Astrocyte (in vitro differentiated cells and primary cell): ENCODE data around the gene CALHM1. TPM values are rescaled to one million over a fixed set of nuclear protein-coding genes. Genes with fewer than 3 reads are reported as not detected.

Source experiments
- DNase-seq: peaks from one replicate; pipeline ENCODE4 v3.0.0-alpha.2; 2010; ENCODE audit warnings: low read depth
- FAIRE-seq: peaks from 2 replicates; lab custom pipeline; 2011; peaks lifted over from hg19 to GRCh38; lab: Jason Lieb, UNC
- H2AFZ ChIP-seq: 2 replicates; pipeline ENCODE4 v1.6.0; 2012; ENCODE audit warnings: low read depth, low read length, inconsistent platforms
- H3K27ac ChIP-seq: 2 replicates; pipeline ENCODE4 v1.5.1; 2011; ENCODE audit warnings: low read depth, low read length, inconsistent platforms
- H3K27me3 ChIP-seq: 2 replicates; pipeline ENCODE4 v1.6.0; 2011; ENCODE audit warnings: low read length, inconsistent platforms; ENCODE audit not compliant: insufficient read depth
- H3K36me3 ChIP-seq: 2 replicates; pipeline ENCODE4 v1.5.1; 2011; ENCODE audit warnings: low read length, inconsistent platforms; ENCODE audit not compliant: insufficient read depth
- H3K4me1 ChIP-seq: 2 replicates; pipeline ENCODE4 v1.5.1; 2011; ENCODE audit warnings: low read length, inconsistent platforms; ENCODE audit not compliant: insufficient read depth
- H3K4me2 ChIP-seq: 2 replicates; pipeline ENCODE4 v1.6.0; 2012; ENCODE audit warnings: low read length, inconsistent platforms
- H3K4me3 ChIP-seq: 2 replicates; pipeline ENCODE4 v1.5.1; 2011; ENCODE audit warnings: low read depth, mild to moderate bottlenecking, low read length, inconsistent platforms; ENCODE audit not compliant: insufficient read depth
- H3K79me2 ChIP-seq: 2 replicates; pipeline ENCODE4 v1.6.0; 2012; ENCODE audit warnings: mild to moderate bottlenecking, low read length, inconsistent platforms; ENCODE audit not compliant: insufficient read depth
- H3K9ac ChIP-seq: 2 replicates; pipeline ENCODE4 v1.6.0; 2012; ENCODE audit warnings: mild to moderate bottlenecking, low read length, inconsistent platforms
- H3K9me3 ChIP-seq: 2 replicates; pipeline ENCODE4 v1.5.1; 2012; ENCODE audit warnings: low read depth, mild to moderate bottlenecking, low read length, inconsistent platforms; ENCODE audit not compliant: insufficient read depth
- H4K20me1 ChIP-seq: 2 replicates; pipeline ENCODE4 v1.6.0; 2012; ENCODE audit warnings: low read length, inconsistent platforms; ENCODE audit not compliant: insufficient read depth
- H3K27ac Mint-ChIP-seq: one replicate; pipeline ENCODE4 v1.8.0; 2021; ENCODE audit warnings: mild to moderate bottlenecking, mixed read lengths; ENCODE audit not compliant: unreplicated experiment
- H3K27me3 Mint-ChIP-seq: one replicate; pipeline ENCODE4 v1.8.0; 2021; ENCODE audit warnings: low read depth, mixed read lengths; ENCODE audit not compliant: unreplicated experiment
- H3K36me3 Mint-ChIP-seq: one replicate; pipeline ENCODE4 v1.8.0; 2021; ENCODE audit warnings: low read depth, mixed read lengths; ENCODE audit not compliant: unreplicated experiment
- H3K4me1 Mint-ChIP-seq: one replicate; pipeline ENCODE4 v1.8.0; 2021; ENCODE audit warnings: low read depth, mixed read lengths; ENCODE audit not compliant: unreplicated experiment
- H3K4me3 Mint-ChIP-seq: one replicate; pipeline ENCODE4 v1.8.0; 2021; ENCODE audit warnings: mild to moderate bottlenecking, moderate library complexity, mixed read lengths; ENCODE audit not compliant: unreplicated experiment
- H3K9me3 Mint-ChIP-seq: one replicate; pipeline ENCODE4 v1.8.0; 2021; ENCODE audit warnings: mild to moderate bottlenecking, mixed read lengths; ENCODE audit not compliant: unreplicated experiment
- CTCF ChIP-seq: IDR thresholded peaks from 2 replicates; pipeline ENCODE4 v1.5.1; 2011; ENCODE audit warnings: low read depth, mild to moderate bottlenecking, inconsistent platforms, low read length, moderate library complexity; ENCODE audit not compliant: insufficient read depth
- EZH2 ChIP-seq: IDR thresholded peaks from 2 replicates; pipeline ENCODE4 v1.6.1; 2012; ENCODE audit warnings: mild to moderate bottlenecking, low read length, inconsistent platforms; ENCODE audit not compliant: insufficient read depth
- total RNA-seq: library from RNA; stranded (reverse); gene quantifications from 2 replicates; pipeline ENCODE4 v1.2.1, GENCODE V29; 2021

Gene CALHM1
- total RNA-seq, 1 donor from 2014 or later: not detected

GRCh38 chr10:103476046-103476768 lies 17.5 kb upstream of the CALHM1 start:
- no peak overlapping the region for H3K27ac Mint-ChIP-seq
- H3K27me3 Mint-ChIP-seq: peaks cover 9% of the 10 kb centered on the region
- Histone ChIP-seq H3K4me1 (no peaks in the 10 kb centered on the region), H3K4me3 (no peak overlapping the region), H3K27ac (no peak overlapping the region), H3K4me2 (no peak overlapping the region), H3K9ac (no peak overlapping the region), H3K36me3 (no peaks in the 10 kb centered on the region), H2AFZ (no peak overlapping the region), H3K27me3 (peaks cover 23% of the 10 kb centered on the region), H3K9me3 (no peaks in the 10 kb centered on the region), H3K79me2 (no peaks in the 10 kb centered on the region), H4K20me1 (no peaks in the 10 kb centered on the region)
- H3K9me3 Mint-ChIP-seq: no peaks in the 10 kb centered on the region
- FAIRE-seq (no peak), DNase-seq (no peak)
- TF ChIP-seq EZH2 (no peak), CTCF (no peak)
- H3K4me3 Mint-ChIP-seq: peak overlapping the region; percentile 20
- H3K4me1 Mint-ChIP-seq: peaks cover 1% of the 10 kb centered on the region
- no peaks in the 10 kb centered on the region for H3K36me3 Mint-ChIP-seq

DNA sequence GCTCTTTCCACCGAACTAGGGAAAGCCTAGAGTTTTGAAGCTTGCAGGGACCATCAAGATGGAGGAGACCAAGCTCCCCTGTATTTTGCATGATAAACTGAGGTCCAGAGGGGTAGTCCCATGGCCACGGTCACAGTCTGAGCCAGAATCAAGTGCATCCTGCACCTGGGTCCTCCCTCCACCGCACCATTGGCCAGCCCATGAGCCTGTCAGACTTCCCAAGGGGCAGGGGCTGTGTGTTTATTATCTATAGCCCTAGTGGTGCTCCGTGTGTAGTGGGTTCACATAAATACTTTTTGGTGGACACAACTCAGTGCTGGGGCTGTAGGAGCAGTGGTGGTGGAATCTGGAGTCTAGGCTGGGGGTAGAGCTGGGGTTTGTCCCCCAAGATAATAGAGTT lies 16.7 kb upstream of the CALHM1 start:
- Histone ChIP-seq H3K36me3 (no peaks in the 10 kb centered on the region), H3K27me3 (peaks cover 27% of the 10 kb centered on the region), H3K9ac (no peak overlapping the region), H3K79me2 (no peaks in the 10 kb centered on the region), H3K4me3 (no peak overlapping the region), H3K4me1 (no peaks in the 10 kb centered on the region), H3K4me2 (no peak overlapping the region), H2AFZ (no peak overlapping the region), H3K9me3 (no peaks in the 10 kb centered on the region), H4K20me1 (no peaks in the 10 kb centered on the region), H3K27ac (no peak overlapping the region)
- Mint-ChIP-seq H3K27ac (no peak overlapping the region), H3K36me3 (no peaks in the 10 kb centered on the region), H3K4me1 (peaks cover 4% of the 10 kb centered on the region), H3K4me3 (no peak overlapping the region), H3K27me3 (peaks cover 11% of the 10 kb centered on the region), H3K9me3 (peaks cover 1% of the 10 kb centered on the region)
- DNase-seq (no peak), FAIRE-seq (no peak)
- TF ChIP-seq EZH2 (no peak), CTCF (no peak)

DNA sequence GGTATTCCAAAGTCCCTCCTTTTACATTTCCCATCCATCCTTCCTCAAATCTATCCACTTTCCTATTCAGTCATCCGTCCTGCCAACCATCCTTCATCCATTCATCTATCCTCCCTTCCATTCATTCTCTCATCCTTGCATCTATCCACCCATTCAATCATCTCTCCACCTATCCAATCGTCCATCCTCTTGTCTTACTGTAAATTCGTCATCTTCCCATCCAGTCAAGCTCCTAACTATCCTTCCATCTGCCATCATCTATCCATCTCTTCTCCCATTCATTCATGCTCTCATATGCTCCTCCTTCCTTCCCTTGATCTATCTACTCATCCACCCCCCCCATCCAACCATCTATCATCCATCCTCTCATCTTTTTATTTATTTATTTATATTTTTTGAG lies 15.4 kb upstream of the CALHM1 start:
- peaks cover 32% of the 10 kb centered on the region for H3K27me3 ChIP-seq
- no peak overlapping the region for H2AFZ ChIP-seq
- TF ChIP-seq EZH2 (no peak), CTCF (no peak)
- Mint-ChIP-seq H3K9me3 (peaks cover 2% of the 10 kb centered on the region), H3K4me1 (peaks cover 4% of the 10 kb centered on the region), H3K4me3 (no peak overlapping the region), H3K27me3 (peaks cover 10% of the 10 kb centered on the region), H3K36me3 (no peaks in the 10 kb centered on the region), H3K27ac (no peak overlapping the region)
- DNase-seq (no peak), FAIRE-seq (no peak)
- H3K4me3 ChIP-seq: no peak overlapping the region
- H3K9ac ChIP-seq: no peak overlapping the region
- no peaks in the 10 kb centered on the region for H3K4me1 ChIP-seq
- H3K79me2 ChIP-seq: no peaks in the 10 kb centered on the region
- no peaks in the 10 kb centered on the region for H4K20me1 ChIP-seq
- H3K4me2 ChIP-seq: no peak overlapping the region
- H3K36me3 ChIP-seq: no peaks in the 10 kb centered on the region
- no peaks in the 10 kb centered on the region for H3K9me3 ChIP-seq
- no peak overlapping the region for H3K27ac ChIP-seq
